Raji (cell line): ENCODE data around the gene TBX22.

Experiments used
- POLR2A ChIP-seq: IDR thresholded peaks from 2 replicates; pipeline ENCODE4 v1.6.1; 2011; ENCODE audit warnings: low read depth, low read length, control low read depth; ENCODE audit not compliant: insufficient read depth

TBX22 gene

GRCh38 chrX:80014141-80014940 is at the start of gene TBX22:
Gene TBX22, plus strand, starts transcription at chrX:80014753. Its CDS starts 7,517 bp downstream, at chrX:80022270.
- TF ChIP-seq POLR2A: no peak

GRCh38 chrX:79975605-79976004 is 38.9 kb upstream of the TBX22 start:
- TF ChIP-seq POLR2A: no peak

GRCh38 chrX:80004458-80004857 is 10.1 kb upstream of the TBX22 start:
- no peak for TF ChIP-seq POLR2A

GRCh38 chrX:80011522-80011921 is 3.0 kb upstream of the TBX22 start:
- no peak for TF ChIP-seq POLR2A

- no peak for TF ChIP-seq POLR2A
Measured at GRCh38 chrX:80016182-80016581, 1.6 kb downstream of the TBX22 start.

GRCh38 chrX:80021621-80022020 is 7.1 kb downstream of the TBX22 start:
- no peak for TF ChIP-seq POLR2A

GRCh38 chrX:80022363-80023031 is 7.9 kb downstream of the TBX22 start:
- no peak for TF ChIP-seq POLR2A

- no peak for TF ChIP-seq POLR2A
Measured at GRCh38 chrX:80026116-80026515, 11.6 kb downstream of the TBX22 start.
